Endodermal cell (in vitro differentiated cells): ENCODE results near the gene SF3A2. TPM values are rescaled to one million over a fixed set of nuclear protein-coding genes. Genes with fewer than 3 reads are reported as not detected.

Experiments
- DNase-seq: peaks from one replicate; pipeline ENCODE4 v3.0.0-alpha.2; 2017
- H3K27ac ChIP-seq: 2 replicates; pipeline ENCODE4 v1.5.1; 2013; ENCODE audit warnings: mild to moderate bottlenecking, low read depth, low read length, moderate library complexity
- H3K27me3 ChIP-seq: 2 replicates; pipeline ENCODE4 v1.6.1; 2013; ENCODE audit warnings: mild to moderate bottlenecking, low read length, moderate library complexity; ENCODE audit not compliant: insufficient read depth, control insufficient read depth, poor library complexity, severe bottlenecking
- H3K36me3 ChIP-seq: 2 replicates; pipeline ENCODE4 v1.7.0; 2013; ENCODE audit warnings: mild to moderate bottlenecking, low read length, moderate library complexity; ENCODE audit not compliant: control insufficient read depth, insufficient read depth
- H3K4me1 ChIP-seq: one replicate; pipeline ENCODE4 v1.7.0; 2013; ENCODE audit warnings: low read length; ENCODE audit not compliant: control insufficient read depth, insufficient read depth
- H3K4me3 ChIP-seq: 2 replicates; pipeline ENCODE4 v1.5.1; 2013; ENCODE audit warnings: mild to moderate bottlenecking, low read length, moderate library complexity
- H3K9ac ChIP-seq: 2 replicates; pipeline ENCODE4 v1.6.1; 2013; ENCODE audit warnings: mild to moderate bottlenecking, low read length, moderate library complexity; ENCODE audit not compliant: poor library complexity, severe bottlenecking; ENCODE audit errors: extremely low read depth
- H3K9me3 ChIP-seq: 2 replicates; pipeline ENCODE4 v1.6.1; 2013; ENCODE audit warnings: mild to moderate bottlenecking, low read length, moderate library complexity; ENCODE audit not compliant: control insufficient read depth
- H3K27ac Mint-ChIP-seq: 2 replicates; pipeline ENCODE4 v1.8.0; 2020; ENCODE audit warnings: mixed read lengths
- H3K27me3 Mint-ChIP-seq: 2 replicates; pipeline ENCODE4 v1.8.0; 2021; ENCODE audit warnings: mild to moderate bottlenecking, mixed read lengths; ENCODE audit not compliant: insufficient read depth
- H3K36me3 Mint-ChIP-seq: 2 replicates; pipeline ENCODE4 v1.8.0; 2020; ENCODE audit warnings: low read depth, mixed read lengths
- H3K4me1 Mint-ChIP-seq: 2 replicates; pipeline ENCODE4 v1.8.0; 2020; ENCODE audit warnings: mixed read lengths
- H3K4me3 Mint-ChIP-seq: 2 replicates; pipeline ENCODE4 v1.8.0; 2020; ENCODE audit warnings: mild to moderate bottlenecking, moderate library complexity, mixed read lengths
- H3K9me3 Mint-ChIP-seq: 2 replicates; pipeline ENCODE4 v1.8.0; 2020; ENCODE audit warnings: mild to moderate bottlenecking, mixed read lengths
- CTCF ChIP-seq: fragments of 200-600 bp; sonication (generic); conservative IDR thresholded peaks from 2 replicates; pipeline ENCODE4 v1.5.0; 2021; ENCODE audit warnings: antibody characterized with exemption, mild to moderate bottlenecking
- WGBS, 2 experiments: methylation state at CpG; one replicate each; pipeline versions ENCODE4 v1.1.5 to v1.1.7; 2013; ENCODE audit warnings: missing lambda C conversion rate in 2 of 2, mixed read lengths in 1 of 2; ENCODE audit not compliant: insufficient coverage in 1 of 2, insufficient read length in 1 of 2; 5-methylcytosine and 5-hydroxymethylcytosine counted together
- total RNA-seq, 2 donors: library from RNA; stranded (reverse); fragmentation: NEBNext Ultra II Directional in 1 of 2; extraction: Animal tissue kit (Norgen Biotek cat#: 25700) in 1 of 2; gene quantifications; 2 replicates in 1 of 2; 3 replicates in 1 of 2; pipeline ENCODE4 v1.2.1, GENCODE V29; 2021

Gene SF3A2
- total RNA-seq, 2 donors from 2014 or later: 126 to 132 TPM

- Mint-ChIP-seq H3K36me3 (peaks cover 3% of the 10 kb centered on the region), H3K4me3 (peak overlapping the region; percentile 38), H3K27me3 (peaks cover 92% of the 10 kb centered on the region), H3K9me3 (no peaks in the 10 kb centered on the region), H3K27ac (no peak overlapping the region), H3K4me1 (no peaks in the 10 kb centered on the region)
- WGBS, 2 experiments: 79% methylated on average over 14 to 25 of the region's 28 CpGs
- DNase-seq: no peak
- Histone ChIP-seq H3K9me3 (no peaks in the 10 kb centered on the region), H3K4me3 (no peak overlapping the region), H3K4me1 (no peaks in the 10 kb centered on the region), H3K9ac (no peak overlapping the region), H3K27me3 (peaks cover 90% of the 10 kb centered on the region), H3K36me3 (no peaks in the 10 kb centered on the region), H3K27ac (no peak overlapping the region)
- no peak for TF ChIP-seq CTCF
These were observed 52.4 kb downstream of the SF3A2 start for GRCh38 chr19:2288818-2289713.

- H3K36me3 Mint-ChIP-seq: peaks cover 3% of the 10 kb centered on the region
- peaks cover 94% of the 10 kb centered on the region for H3K27me3 Mint-ChIP-seq
- H3K27ac ChIP-seq: no peak overlapping the region
- no peak overlapping the region for H3K27ac Mint-ChIP-seq
- H3K9me3 ChIP-seq: no peaks in the 10 kb centered on the region
- H3K9me3 Mint-ChIP-seq: no peaks in the 10 kb centered on the region
- H3K9ac ChIP-seq: no peak overlapping the region
- WGBS, 2 experiments: 4 to 8% methylated on average over 26 to 73 of the region's 74 CpGs
- no peaks in the 10 kb centered on the region for H3K4me1 Mint-ChIP-seq
- H3K27me3 ChIP-seq: peaks cover 98% of the 10 kb centered on the region
- H3K4me1 ChIP-seq: no peaks in the 10 kb centered on the region
- peak; percentile 70 for DNase-seq
- no peak overlapping the region for H3K4me3 ChIP-seq
- H3K36me3 ChIP-seq: no peaks in the 10 kb centered on the region
- TF ChIP-seq CTCF: no peak
- H3K4me3 Mint-ChIP-seq: peak overlapping the region; percentile 38
These were observed 53.3 kb downstream of the SF3A2 start for GRCh38 chr19:2289714-2290435.

DNA sequence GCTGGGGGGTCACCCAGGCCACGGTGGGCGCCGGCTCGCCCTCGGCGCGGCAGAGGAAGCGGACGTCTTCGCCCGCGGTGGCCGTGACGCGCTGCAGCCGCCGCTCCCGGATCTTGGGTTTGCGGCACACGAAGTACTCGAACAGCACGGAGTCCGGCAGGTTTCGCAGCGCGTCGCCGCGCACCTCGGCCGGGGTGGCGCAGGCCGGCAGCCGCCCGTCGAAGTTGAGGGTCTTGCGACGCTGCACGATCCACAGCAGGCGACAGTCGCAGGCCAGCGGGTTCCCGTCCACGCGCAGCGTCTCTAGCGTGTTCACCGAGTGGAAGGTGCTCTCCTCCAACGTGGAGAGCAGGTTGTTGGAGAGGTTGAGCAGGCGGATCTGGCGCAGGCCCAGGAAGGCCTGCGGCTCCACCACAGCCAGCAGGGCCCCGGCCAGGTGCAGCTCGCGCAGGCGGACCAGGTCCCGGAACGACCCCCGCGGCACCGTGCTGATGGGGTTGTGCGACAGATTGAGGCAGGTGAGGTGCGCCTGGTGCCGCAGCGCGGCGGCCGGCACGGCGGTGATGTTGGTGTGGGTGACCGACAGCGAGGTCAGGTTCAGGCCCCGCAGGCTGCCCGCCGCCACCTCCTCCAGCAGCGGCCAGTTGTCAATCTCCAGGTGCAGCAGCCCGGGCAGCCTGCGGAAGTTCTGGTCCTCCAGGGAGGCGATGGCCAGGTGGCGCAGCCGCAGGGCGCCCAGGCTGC, 54.0 kb downstream of the SF3A2 start:
- peak overlapping the region; percentile 43 for H3K4me3 Mint-ChIP-seq
- Histone ChIP-seq H3K27me3 (peaks cover 100% of the 10 kb centered on the region), H3K4me3 (no peak overlapping the region), H3K27ac (no peak overlapping the region), H3K9me3 (no peaks in the 10 kb centered on the region), H3K4me1 (no peaks in the 10 kb centered on the region), H3K36me3 (no peaks in the 10 kb centered on the region), H3K9ac (no peak overlapping the region)
- H3K27ac Mint-ChIP-seq: no peak overlapping the region
- no peak for TF ChIP-seq CTCF
- H3K27me3 Mint-ChIP-seq: peaks cover 94% of the 10 kb centered on the region
- H3K9me3 Mint-ChIP-seq: no peaks in the 10 kb centered on the region
- no peaks in the 10 kb centered on the region for H3K4me1 Mint-ChIP-seq
- H3K36me3 Mint-ChIP-seq: peaks cover 3% of the 10 kb centered on the region
- 10 to 12% methylated on average over 40 to 82 of the region's 82 CpGs for WGBS, 2 experiments
- peak; percentile 80 for DNase-seq
